ENCODE measurements around the gene SOX12.
"Not testable (repeated sequence)": the region's sequence is repeated elsewhere in the genome, so short reads cannot be mapped to it uniquely, and the experiment has no call there.

The SOX12 gene

GRCh38 chr20:328975-329695 is 3.8 kb downstream of the SOX12 start:
- no peak for DNase-seq (ENCODE audit: low spot score)

GRCh38 chr20:329851-330232 is 4.5 kb downstream of the SOX12 start:
- DNase-seq (ENCODE audit: low spot score): no peak

- DNase-seq (ENCODE audit: low spot score): peak; percentile 82
Observed at GRCh38 chr20:330233-331149, 5.1 kb downstream of the SOX12 start.

- DNase-seq (ENCODE audit: low spot score): no peak
Observed at GRCh38 chr20:334578-334977, 9.2 kb downstream of the SOX12 start.

GRCh38 chr20:336040-336439 is 10.7 kb downstream of the SOX12 start:
- DNase-seq (ENCODE audit: low spot score): not testable (repeated sequence)

- DNase-seq (ENCODE audit: low spot score): peak; percentile 47
Observed at GRCh38 chr20:341682-342081, 16.3 kb downstream of the SOX12 start.

- no peak for DNase-seq (ENCODE audit: low spot score)
Observed at GRCh38 chr20:343107-343506, 17.8 kb downstream of the SOX12 start.

- no peak for DNase-seq (ENCODE audit: low spot score)
Observed at GRCh38 chr20:346033-346639, 20.8 kb downstream of the SOX12 start.

- DNase-seq (ENCODE audit: low spot score): peak; percentile 85
Observed at GRCh38 chr20:346640-347316, 21.4 kb downstream of the SOX12 start, which contains the start of gene NRSN2. NRSN2 (plus strand) TSS chr20:347111; CDS start chr20:349644, 2,533 bp downstream.

- DNase-seq (ENCODE audit: low spot score): no peak
Observed at GRCh38 chr20:347317-347639, 21.9 kb downstream of the SOX12 start.

GRCh38 chr20:347640-348484 is 22.5 kb downstream of the SOX12 start:
- peak; percentile 98 for DNase-seq (ENCODE audit: low spot score)

GRCh38 chr20:348972-349841 is 23.9 kb downstream of the SOX12 start:
- no peak for DNase-seq (ENCODE audit: low spot score)

- no peak for DNase-seq (ENCODE audit: low spot score)
Observed at GRCh38 chr20:353166-353565, 27.8 kb downstream of the SOX12 start.

- DNase-seq (ENCODE audit: low spot score): peak; percentile 89
Observed at GRCh38 chr20:354298-354977, 29.1 kb downstream of the SOX12 start.

GRCh38 chr20:356154-356553 is 30.8 kb downstream of the SOX12 start:
- not testable (repeated sequence) for DNase-seq (ENCODE audit: low spot score)

- DNase-seq (ENCODE audit: low spot score): no peak
Observed at GRCh38 chr20:356745-357144, 31.4 kb downstream of the SOX12 start.

GRCh38 chr20:358891-359555 is 33.7 kb downstream of the SOX12 start:
- DNase-seq (ENCODE audit: low spot score): no peak

- DNase-seq (ENCODE audit: low spot score): no peak
Observed at GRCh38 chr20:361561-361960, 36.2 kb downstream of the SOX12 start.

Measured in hepatic stellate cell (primary cell).